WTC11 (cell line): ENCODE results near the gene SOX18. TPM values are rescaled to one million over a fixed set of nuclear protein-coding genes. Genes with fewer than 3 reads are reported as not detected.

Experiments
- ATAC-seq: fragments of 200-7000 bp; cut with Tn5 transposase; 2 replicates; pipeline ENCODE4 v1.10.0; 2021; ENCODE audit warnings: mild to moderate bottlenecking, moderate library complexity
- CTCF ChIA-PET: fragments of 300-600 bp; sonication (Branson Sonifier 250); formaldehyde crosslinking; loops from one replicate; lab custom pipeline; 2021; ENCODE audit warnings: antibody characterized with exemption; lab: Charles Lee
- POLR2A ChIA-PET: fragments of 350-600 bp; sonication (Branson Sonifier 250); formaldehyde crosslinking; loops from one replicate; lab custom pipeline; 2021; ENCODE audit warnings: antibody characterized with exemption; lab: Charles Lee
- DNase-seq: peaks from one replicate; pipeline ENCODE4 v3.0.0; 2021; ENCODE audit warnings: low spot score
- H3K27ac Mint-ChIP-seq: 2 replicates; pipeline ENCODE4 v1.8.0; 2021; ENCODE audit warnings: mixed read lengths
- H3K27me3 Mint-ChIP-seq: 2 replicates; pipeline ENCODE4 v1.8.0; 2021; ENCODE audit warnings: low read depth, mild to moderate bottlenecking, moderate library complexity, mixed read lengths
- H3K36me3 Mint-ChIP-seq: 2 replicates; pipeline ENCODE4 v1.8.0; 2021; ENCODE audit warnings: mixed read lengths
- H3K4me1 Mint-ChIP-seq: 2 replicates; pipeline ENCODE4 v1.8.0; 2022; ENCODE audit warnings: mixed read lengths
- H3K4me3 Mint-ChIP-seq: 2 replicates; pipeline ENCODE4 v1.8.0; 2021; ENCODE audit warnings: mild to moderate bottlenecking, moderate library complexity, mixed read lengths
- H3K9me3 Mint-ChIP-seq: 2 replicates; pipeline ENCODE4 v1.8.0; 2021; ENCODE audit warnings: mixed read lengths
- CBFB ChIP-seq: sonication (generic); formaldehyde crosslinking; IDR thresholded peaks from 2 replicates; pipeline ENCODE4 v1.8.1; 2022; ENCODE audit warnings: mild to moderate bottlenecking, low read depth, missing genetic modification reagents
- CREM ChIP-seq: sonication (generic); formaldehyde crosslinking; IDR thresholded peaks from 2 replicates; pipeline ENCODE4 v1.8.1; 2022; ENCODE audit warnings: mild to moderate bottlenecking, missing genetic modification reagents, moderate library complexity
- HMGA2 ChIP-seq: fragments of 250-450 bp; sonication (Bioruptor Pico); IDR thresholded peaks from 2 replicates; pipeline ENCODE4 v1.4.0; 2021; ENCODE audit warnings: mild to moderate bottlenecking, moderate library complexity
- NFE2L1 ChIP-seq: sonication (generic); formaldehyde crosslinking; IDR thresholded peaks from 2 replicates; pipeline ENCODE4 v1.8.1; 2023; ENCODE audit warnings: missing genetic modification reagents
- OVOL2 ChIP-seq: fragments of 250-450 bp; sonication (Bioruptor Pico); IDR thresholded peaks from 2 replicates; pipeline ENCODE4 v1.9.0; 2021; ENCODE audit warnings: mild to moderate bottlenecking, borderline replicate concordance
- TEAD1 ChIP-seq: sonication (generic); formaldehyde crosslinking; IDR thresholded peaks from 2 replicates; pipeline ENCODE4 v1.8.0; 2022; ENCODE audit warnings: mild to moderate bottlenecking, missing genetic modification reagents
- TEAD4 ChIP-seq: sonication (generic); formaldehyde crosslinking; IDR thresholded peaks from 2 replicates; pipeline ENCODE4 v1.8.0; 2022; ENCODE audit warnings: mild to moderate bottlenecking, missing genetic modification reagents
- ZNF232 ChIP-seq: sonication (generic); formaldehyde crosslinking; IDR thresholded peaks from 2 replicates; pipeline ENCODE4 v1.8.0; 2022; ENCODE audit warnings: mild to moderate bottlenecking, missing genetic modification reagents
- total RNA-seq: library from RNA; stranded (reverse); gene quantifications from 3 replicates; pipeline ENCODE4 v1.2.3, GENCODE V29; 2021
- TF ChIP-seq, protein P1 (sequence below): fragments of 250-450 bp; sonication (Bioruptor Pico); IDR thresholded peaks from 2 replicates; pipeline ENCODE4 v1.8.0; 2021; ENCODE audit warnings: mild to moderate bottlenecking
- TF ChIP-seq, protein P2 (sequence below): sonication (generic); formaldehyde crosslinking; IDR thresholded peaks from 2 replicates; pipeline ENCODE4 v1.8.1; 2022; ENCODE audit warnings: missing genetic modification reagents, borderline replicate concordance
- TF ChIP-seq, protein P3 (sequence below): sonication (generic); formaldehyde crosslinking; IDR thresholded peaks from 2 replicates; pipeline ENCODE4 v1.8.1; 2022; ENCODE audit warnings: mild to moderate bottlenecking, missing genetic modification reagents, moderate library complexity, borderline replicate concordance
- TF ChIP-seq, protein P4 (sequence below): sonication (generic); formaldehyde crosslinking; IDR thresholded peaks from 2 replicates; pipeline ENCODE4 v1.8.0; 2022; ENCODE audit warnings: missing genetic modification reagents

Gene SOX18
- total RNA-seq, 1 experiment from 2014 or later: 0.81 TPM

DNA sequence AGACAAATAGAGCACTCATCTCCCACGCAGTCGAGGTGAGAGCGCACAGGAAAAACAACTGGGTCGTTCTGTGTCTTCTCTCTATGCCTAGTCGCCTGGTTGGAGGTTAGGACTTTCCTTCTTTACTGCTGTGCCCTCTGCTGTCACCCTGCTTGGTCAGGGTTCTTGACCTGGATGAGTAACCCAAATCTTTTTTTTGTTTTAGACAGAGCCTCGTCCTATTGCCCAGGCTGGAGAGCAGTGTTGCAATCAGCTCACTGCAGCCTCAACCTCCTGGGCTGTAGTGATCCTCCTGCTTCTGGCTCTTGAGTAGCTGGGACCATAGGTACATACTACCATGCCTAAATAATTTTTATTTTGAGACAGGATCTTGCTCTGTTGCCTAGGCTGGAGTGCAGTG is 44.0 kb downstream of the SOX18 start:
- no peak for TF ChIP-seq HMGA2
- Mint-ChIP-seq H3K4me1 (no peaks in the 10 kb centered on the region), H3K9me3 (peaks cover 9% of the 10 kb centered on the region), H3K36me3 (peaks cover 56% of the 10 kb centered on the region), H3K4me3 (no peak overlapping the region), H3K27ac (no peak overlapping the region), H3K27me3 (no peaks in the 10 kb centered on the region)
- CTCF ChIA-PET: interaction anchor here (1.1 kb wide), 1 partner anchor 25 kb away, joined by 5 read pairs; no protein-coding TSS in a partner anchor
- DNase-seq (no peak), ATAC-seq (no peak)
- POLR2A ChIA-PET: no interaction called here

DNA sequence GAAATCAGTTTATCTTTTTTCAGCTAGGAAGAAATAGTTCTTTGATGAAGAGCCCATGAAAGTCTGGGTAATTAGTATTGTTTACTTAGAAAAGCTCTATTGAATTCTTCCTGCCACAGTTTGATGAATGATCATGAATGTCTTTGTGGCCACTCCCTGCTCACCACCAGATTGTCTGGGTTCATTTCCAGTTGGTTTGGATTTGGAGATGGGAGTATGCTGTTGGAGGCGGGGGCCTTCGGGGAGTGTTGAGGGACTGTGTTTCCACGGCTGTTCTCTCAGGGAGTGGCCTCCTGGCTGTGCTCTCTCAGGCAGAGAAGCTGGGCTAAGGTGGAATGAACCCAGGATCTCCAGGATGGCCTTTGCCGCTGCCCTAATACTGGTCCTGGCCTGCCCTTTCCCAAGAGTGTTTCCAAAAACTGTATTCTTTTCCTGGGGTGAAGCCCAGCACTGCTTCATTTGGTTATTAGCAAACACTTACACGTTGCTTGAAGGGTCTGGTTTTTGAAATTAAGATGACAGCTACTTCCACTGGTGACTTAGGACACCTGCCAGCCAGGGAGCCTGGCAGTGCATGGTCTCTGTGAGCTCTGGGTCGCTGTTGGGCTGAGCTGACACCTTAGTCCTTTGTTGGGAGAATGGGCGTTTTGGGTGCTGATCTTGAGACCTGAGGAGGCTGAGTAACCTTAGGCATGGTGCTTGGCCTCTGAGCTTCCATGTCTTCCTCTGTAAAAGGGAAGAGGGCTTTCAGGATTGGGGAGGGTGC is 45.3 kb downstream of the SOX18 start:
- Mint-ChIP-seq H3K27me3 (no peaks in the 10 kb centered on the region), H3K9me3 (peaks cover 9% of the 10 kb centered on the region), H3K36me3 (peaks cover 57% of the 10 kb centered on the region), H3K4me1 (no peaks in the 10 kb centered on the region), H3K27ac (no peak overlapping the region), H3K4me3 (no peak overlapping the region)
- no peak for DNase-seq
- no peak for ATAC-seq
- POLR2A ChIA-PET: no interaction called here
- TF ChIP-seq, protein P1, sequence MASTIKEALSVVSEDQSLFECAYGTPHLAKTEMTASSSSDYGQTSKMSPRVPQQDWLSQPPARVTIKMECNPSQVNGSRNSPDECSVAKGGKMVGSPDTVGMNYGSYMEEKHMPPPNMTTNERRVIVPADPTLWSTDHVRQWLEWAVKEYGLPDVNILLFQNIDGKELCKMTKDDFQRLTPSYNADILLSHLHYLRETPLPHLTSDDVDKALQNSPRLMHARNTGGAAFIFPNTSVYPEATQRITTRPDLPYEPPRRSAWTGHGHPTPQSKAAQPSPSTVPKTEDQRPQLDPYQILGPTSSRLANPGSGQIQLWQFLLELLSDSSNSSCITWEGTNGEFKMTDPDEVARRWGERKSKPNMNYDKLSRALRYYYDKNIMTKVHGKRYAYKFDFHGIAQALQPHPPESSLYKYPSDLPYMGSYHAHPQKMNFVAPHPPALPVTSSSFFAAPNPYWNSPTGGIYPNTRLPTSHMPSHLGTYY (CRISPR knock-in tag): no peak
- no peak for TF ChIP-seq CBFB (CRISPR knock-in tag)
- TF ChIP-seq ZNF232 (CRISPR knock-in tag): no peak
- no peak for TF ChIP-seq HMGA2
- TF ChIP-seq OVOL2: no peak
- TF ChIP-seq, protein P2, sequence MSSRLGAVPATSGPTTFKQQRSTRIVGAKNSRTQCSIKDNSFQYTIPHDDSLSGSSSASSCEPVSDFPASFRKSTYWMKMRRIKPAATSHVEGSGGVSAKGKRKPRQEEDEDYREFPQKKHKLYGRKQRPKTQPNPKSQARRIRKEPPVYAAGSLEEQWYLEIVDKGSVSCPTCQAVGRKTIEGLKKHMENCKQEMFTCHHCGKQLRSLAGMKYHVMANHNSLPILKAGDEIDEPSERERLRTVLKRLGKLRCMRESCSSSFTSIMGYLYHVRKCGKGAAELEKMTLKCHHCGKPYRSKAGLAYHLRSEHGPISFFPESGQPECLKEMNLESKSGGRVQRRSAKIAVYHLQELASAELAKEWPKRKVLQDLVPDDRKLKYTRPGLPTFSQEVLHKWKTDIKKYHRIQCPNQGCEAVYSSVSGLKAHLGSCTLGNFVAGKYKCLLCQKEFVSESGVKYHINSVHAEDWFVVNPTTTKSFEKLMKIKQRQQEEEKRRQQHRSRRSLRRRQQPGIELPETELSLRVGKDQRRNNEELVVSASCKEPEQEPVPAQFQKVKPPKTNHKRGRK (CRISPR knock-in tag): no peak
- TF ChIP-seq NFE2L1 (CRISPR knock-in tag): no peak
- TF ChIP-seq CREM (CRISPR knock-in tag): no peak
- TF ChIP-seq TEAD1 (CRISPR knock-in tag): no peak
- TF ChIP-seq, protein P3, sequence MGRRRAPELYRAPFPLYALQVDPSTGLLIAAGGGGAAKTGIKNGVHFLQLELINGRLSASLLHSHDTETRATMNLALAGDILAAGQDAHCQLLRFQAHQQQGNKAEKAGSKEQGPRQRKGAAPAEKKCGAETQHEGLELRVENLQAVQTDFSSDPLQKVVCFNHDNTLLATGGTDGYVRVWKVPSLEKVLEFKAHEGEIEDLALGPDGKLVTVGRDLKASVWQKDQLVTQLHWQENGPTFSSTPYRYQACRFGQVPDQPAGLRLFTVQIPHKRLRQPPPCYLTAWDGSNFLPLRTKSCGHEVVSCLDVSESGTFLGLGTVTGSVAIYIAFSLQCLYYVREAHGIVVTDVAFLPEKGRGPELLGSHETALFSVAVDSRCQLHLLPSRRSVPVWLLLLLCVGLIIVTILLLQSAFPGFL (CRISPR knock-in tag): no peak
- TF ChIP-seq, protein P4, sequence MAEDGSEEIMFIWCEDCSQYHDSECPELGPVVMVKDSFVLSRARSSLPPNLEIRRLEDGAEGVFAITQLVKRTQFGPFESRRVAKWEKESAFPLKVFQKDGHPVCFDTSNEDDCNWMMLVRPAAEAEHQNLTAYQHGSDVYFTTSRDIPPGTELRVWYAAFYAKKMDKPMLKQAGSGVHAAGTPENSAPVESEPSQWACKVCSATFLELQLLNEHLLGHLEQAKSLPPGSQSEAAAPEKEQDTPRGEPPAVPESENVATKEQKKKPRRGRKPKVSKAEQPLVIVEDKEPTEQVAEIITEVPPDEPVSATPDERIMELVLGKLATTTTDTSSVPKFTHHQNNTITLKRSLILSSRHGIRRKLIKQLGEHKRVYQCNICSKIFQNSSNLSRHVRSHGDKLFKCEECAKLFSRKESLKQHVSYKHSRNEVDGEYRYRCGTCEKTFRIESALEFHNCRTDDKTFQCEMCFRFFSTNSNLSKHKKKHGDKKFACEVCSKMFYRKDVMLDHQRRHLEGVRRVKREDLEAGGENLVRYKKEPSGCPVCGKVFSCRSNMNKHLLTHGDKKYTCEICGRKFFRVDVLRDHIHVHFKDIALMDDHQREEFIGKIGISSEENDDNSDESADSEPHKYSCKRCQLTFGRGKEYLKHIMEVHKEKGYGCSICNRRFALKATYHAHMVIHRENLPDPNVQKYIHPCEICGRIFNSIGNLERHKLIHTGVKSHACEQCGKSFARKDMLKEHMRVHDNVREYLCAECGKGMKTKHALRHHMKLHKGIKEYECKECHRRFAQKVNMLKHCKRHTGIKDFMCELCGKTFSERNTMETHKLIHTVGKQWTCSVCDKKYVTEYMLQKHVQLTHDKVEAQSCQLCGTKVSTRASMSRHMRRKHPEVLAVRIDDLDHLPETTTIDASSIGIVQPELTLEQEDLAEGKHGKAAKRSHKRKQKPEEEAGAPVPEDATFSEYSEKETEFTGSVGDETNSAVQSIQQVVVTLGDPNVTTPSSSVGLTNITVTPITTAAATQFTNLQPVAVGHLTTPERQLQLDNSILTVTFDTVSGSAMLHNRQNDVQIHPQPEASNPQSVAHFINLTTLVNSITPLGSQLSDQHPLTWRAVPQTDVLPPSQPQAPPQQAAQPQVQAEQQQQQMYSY (CRISPR knock-in tag): no peak
- TF ChIP-seq TEAD4 (CRISPR knock-in tag): no peak
- CTCF ChIA-PET: interaction anchor here (1.2 kb wide), 1 partner anchor 23 kb away, joined by 3 read pairs; the partner anchor contains the start of gene PRPF6

DNA sequence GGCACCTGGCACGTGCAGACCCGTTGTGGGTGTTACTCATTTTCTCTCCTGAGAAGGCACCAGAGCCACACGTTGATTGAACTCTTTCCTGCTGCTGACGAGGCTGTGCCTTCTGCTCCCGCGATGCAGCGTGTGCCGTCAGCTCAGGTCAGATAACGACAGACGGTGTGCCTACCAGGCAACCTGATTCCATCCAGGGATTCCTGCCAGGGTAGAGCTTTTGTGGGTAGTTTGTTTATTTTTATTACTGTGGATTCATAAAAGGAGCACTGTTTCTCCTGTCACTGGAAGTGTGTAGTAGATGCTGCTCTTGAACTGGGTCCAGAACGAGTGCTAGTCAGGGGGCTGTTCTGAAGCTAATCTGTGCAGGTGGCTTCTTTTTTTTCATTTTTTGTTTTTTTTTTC is 47.8 kb downstream of the SOX18 start:
- no peak overlapping the region for H3K4me3 Mint-ChIP-seq
- no peak for ATAC-seq

More for the DNA sequence above, 47.8 kb downstream of the SOX18 start:
- no peak for TF ChIP-seq CREM (CRISPR knock-in tag)
- H3K27me3 Mint-ChIP-seq: no peaks in the 10 kb centered on the region
- POLR2A ChIA-PET: no interaction called here
- H3K36me3 Mint-ChIP-seq: peaks cover 61% of the 10 kb centered on the region
- H3K4me1 Mint-ChIP-seq: no peaks in the 10 kb centered on the region
- DNase-seq: no peak
- no peak overlapping the region for H3K27ac Mint-ChIP-seq
- H3K9me3 Mint-ChIP-seq: no peaks in the 10 kb centered on the region
- CTCF ChIA-PET: interaction anchor here (1.4 kb wide), 1 partner anchor 21 kb away, joined by 3 read pairs; no protein-coding TSS in a partner anchor
